Endothelial cell of umbilical vein (primary cell): ENCODE data around the gene TRNP1. TPM values are rescaled to one million over a fixed set of nuclear protein-coding genes. Genes with fewer than 3 reads are reported as not detected.

Experiments
- BruUV-seq: library from RNA; stranded (reverse); fragments of 400-500 nt; replicated peaks from 2 replicates; lab custom pipeline; 2021; lab: Mats Ljungman, UMichigan
- CTCF ChIA-PET: fragments of 300-600, 350-600 bp; sonication (Branson Sonifier 250); formaldehyde crosslinking; loops from one replicate; lab custom pipeline; 2021; ENCODE audit warnings: antibody characterized with exemption, inconsistent platforms; lab: Charles Lee
- POLR2A ChIA-PET: fragments of 300-600, 350-600 bp; sonication (Branson Sonifier 250); formaldehyde crosslinking; loops from one replicate; lab custom pipeline; 2021; ENCODE audit warnings: antibody characterized with exemption, inconsistent platforms; lab: Charles Lee
- DNase-seq: peaks from one replicate; pipeline ENCODE4 v3.0.0-alpha.2; 2011; ENCODE audit warnings: low read depth, low spot score
- FAIRE-seq: peaks from 2 replicates; lab custom pipeline; 2011; peaks lifted over from hg19 to GRCh38; lab: Jason Lieb, UNC
- H2AFZ ChIP-seq: 2 replicates; pipeline ENCODE4 v1.6.0; 2012; ENCODE audit warnings: low read depth, low read length, control low read depth, inconsistent platforms
- H3K27ac ChIP-seq: 2 replicates; pipeline ENCODE4 v1.5.1; 2011; ENCODE audit warnings: low read depth, mild to moderate bottlenecking, control low read depth, low read length, moderate library complexity; ENCODE audit not compliant: insufficient read depth
- H3K27me3 ChIP-seq, 2 experiments: 2 replicates each; pipeline versions ENCODE4 v1.6.0 to v1.6.1; 2011; ENCODE audit warnings: low read length in 2 of 2, mixed read lengths in 1 of 2; ENCODE audit not compliant: control insufficient read depth in 2 of 2, insufficient read depth in 2 of 2
- H3K36me3 ChIP-seq, 2 experiments: 2 replicates in 1 of 2; 3 replicates in 1 of 2; pipeline ENCODE4 v1.5.1; 2011; ENCODE audit warnings: low read length in 2 of 2, mild to moderate bottlenecking in 1 of 2, moderate library complexity in 1 of 2; ENCODE audit not compliant: control insufficient read depth in 2 of 2, insufficient read depth in 2 of 2; ENCODE audit errors: extremely low read depth in 1 of 2
- H3K4me1 ChIP-seq: 3 replicates; pipeline ENCODE4 v1.5.1; 2011; ENCODE audit warnings: mild to moderate bottlenecking, low read length; ENCODE audit not compliant: control insufficient read depth, insufficient read depth; ENCODE audit errors: extremely low read depth
- H3K4me2 ChIP-seq: 2 replicates; pipeline ENCODE4 v1.6.1; 2011; ENCODE audit warnings: low read length, control low read depth, mixed read lengths; ENCODE audit not compliant: insufficient read depth
- H3K4me3 ChIP-seq, 3 experiments: fragments of 200-600 bp in 1 of 3; sonication (generic), shearing (Covaris generic) in 1 of 3; replicated peaks in 1 of 3; 2 replicates each; pipeline ENCODE4 v1.5.1; 2011 to 2016; ENCODE audit warnings: control low read depth in 3 of 3, low read length in 3 of 3, mild to moderate bottlenecking in 2 of 3, inconsistent platforms in 1 of 3, low read depth in 1 of 3, moderate library complexity in 1 of 3; ENCODE audit not compliant: insufficient read depth in 1 of 3
- H3K79me2 ChIP-seq: 2 replicates; pipeline ENCODE4 v1.6.0; 2012; ENCODE audit warnings: low read length, inconsistent platforms; ENCODE audit not compliant: control insufficient read depth, insufficient read depth
- H3K9ac ChIP-seq: replicated peaks from 2 replicates; pipeline ENCODE3; 2011; ENCODE audit warnings: low read length, control low read depth; ENCODE audit not compliant: insufficient read depth; ENCODE audit errors: extremely low read depth
- H3K9me1 ChIP-seq: replicated peaks from 3 replicates; pipeline ENCODE4 v1.6.0; 2011; ENCODE audit warnings: mild to moderate bottlenecking, low read length; ENCODE audit not compliant: control insufficient read depth, insufficient read depth; ENCODE audit errors: extremely low read depth
- H3K9me3 ChIP-seq: replicated peaks from 2 replicates; pipeline ENCODE4 v1.5.1; 2012; ENCODE audit warnings: low read length, inconsistent platforms; ENCODE audit not compliant: control insufficient read depth, insufficient read depth
- H4K20me1 ChIP-seq: replicated peaks from 2 replicates; pipeline ENCODE3; 2011; ENCODE audit warnings: mild to moderate bottlenecking, low read length; ENCODE audit not compliant: control insufficient read depth, insufficient read depth; ENCODE audit errors: extremely low read depth
- EZH2 ChIP-seq: IDR thresholded peaks from 2 replicates; pipeline ENCODE4 v1.6.1; 2012; ENCODE audit warnings: borderline replicate concordance, low read depth, mild to moderate bottlenecking, moderate library complexity, low read length, inconsistent platforms; ENCODE audit not compliant: severe bottlenecking
- FOS ChIP-seq: IDR thresholded peaks from 2 replicates; pipeline ENCODE4 v1.6.1; 2011; ENCODE audit warnings: mild to moderate bottlenecking, low read length, moderate library complexity, borderline replicate concordance; ENCODE audit not compliant: insufficient read depth
- GATA2 ChIP-seq: IDR thresholded peaks from 2 replicates; pipeline ENCODE4 v1.7.0; 2011; ENCODE audit warnings: low read depth, mild to moderate bottlenecking, moderate library complexity, mixed read lengths, low read length; ENCODE audit not compliant: insufficient read length, insufficient read depth
- JUN ChIP-seq: IDR thresholded peaks from 2 replicates; pipeline ENCODE4 v1.6.1; 2011; ENCODE audit warnings: borderline replicate concordance, low read depth; ENCODE audit not compliant: insufficient read length, insufficient read depth
- MYC ChIP-seq: IDR thresholded peaks from one replicate; pipeline ENCODE4 v1.6.1; 2011; ENCODE audit warnings: mild to moderate bottlenecking, low read depth, low read length
- POLR2A ChIP-seq: IDR thresholded peaks from 2 replicates; pipeline ENCODE4 v1.6.1; 2012; ENCODE audit warnings: low read depth, mild to moderate bottlenecking, control low read depth, low read length
- POLR2AphosphoS5 ChIP-seq: IDR thresholded peaks from 2 replicates; pipeline ENCODE4 v1.6.1; 2012; ENCODE audit warnings: low read depth, mild to moderate bottlenecking, control low read depth, low read length, moderate library complexity; ENCODE audit not compliant: insufficient read depth
- dilution Hi-C: fragments of 300-500 bp; cut with MboI; formaldehyde crosslinking; loops from one replicate; pipeline ENCODE4 v1.15.0; 2019; ENCODE audit warnings: low sequenced_read_pairs; ENCODE audit not compliant: extremely low pct_ligation_motif_present
- intact Hi-C: fragments of 100-400 bp; cut with micrococcal nuclease; formaldehyde crosslinking; loops from one replicate; pipeline ENCODE4 v1.10.0; 2022
- polyA plus RNA-seq, 4 experiments: library from polyadenylated mRNA; depleted of rRNA in 3 of 4; stranded (reverse) in 3 of 4; unstranded in 1 of 4; fragments of >200 nt; gene quantifications; 2 replicates each; pipeline versions ENCODE4 v1.2.1 to v1.2.3, GENCODE V29; 2011 to 2012; ENCODE audit warnings: missing spikeins in 1 of 4
- total RNA-seq: library from RNA; stranded (reverse); gene quantifications from 2 replicates; pipeline ENCODE4 v1.2.3, GENCODE V29; 2021
- TF ChIP-seq, protein P1 (sequence below), 2 donors: IDR thresholded peaks; 1 replicate in 1 of 2; 2 replicates in 1 of 2; pipeline ENCODE4 v1.5.1; 2011; ENCODE audit warnings: low read length in 2 of 2, mild to moderate bottlenecking in 2 of 2, moderate library complexity in 2 of 2, control low read depth in 1 of 2, inconsistent platforms in 1 of 2, low read depth in 1 of 2; ENCODE audit not compliant: insufficient read depth in 1 of 2; ENCODE audit errors: extremely low read depth in 1 of 2
- TF ChIP-seq, protein P2 (sequence below): IDR thresholded peaks from 2 replicates; pipeline ENCODE4 v1.6.1; 2011; ENCODE audit not compliant: insufficient read depth, insufficient read length

TRNP1 gene
- total and polyA plus RNA-seq, 2 donors (not counting 3 experiments of a cell fraction or from before 2014, with no cell fraction given) = 5.9 to 20.5 TPM

GRCh38 chr1:26984291-26984690 is 9.2 kb upstream of the TRNP1 start:
- no peak overlapping the region for H3K27ac ChIP-seq
- H3K4me3 ChIP-seq = no peak overlapping the region
- dilution Hi-C loops = no loop called here
- H3K9ac ChIP-seq = no peak overlapping the region
- TF ChIP-seq, protein P1, sequence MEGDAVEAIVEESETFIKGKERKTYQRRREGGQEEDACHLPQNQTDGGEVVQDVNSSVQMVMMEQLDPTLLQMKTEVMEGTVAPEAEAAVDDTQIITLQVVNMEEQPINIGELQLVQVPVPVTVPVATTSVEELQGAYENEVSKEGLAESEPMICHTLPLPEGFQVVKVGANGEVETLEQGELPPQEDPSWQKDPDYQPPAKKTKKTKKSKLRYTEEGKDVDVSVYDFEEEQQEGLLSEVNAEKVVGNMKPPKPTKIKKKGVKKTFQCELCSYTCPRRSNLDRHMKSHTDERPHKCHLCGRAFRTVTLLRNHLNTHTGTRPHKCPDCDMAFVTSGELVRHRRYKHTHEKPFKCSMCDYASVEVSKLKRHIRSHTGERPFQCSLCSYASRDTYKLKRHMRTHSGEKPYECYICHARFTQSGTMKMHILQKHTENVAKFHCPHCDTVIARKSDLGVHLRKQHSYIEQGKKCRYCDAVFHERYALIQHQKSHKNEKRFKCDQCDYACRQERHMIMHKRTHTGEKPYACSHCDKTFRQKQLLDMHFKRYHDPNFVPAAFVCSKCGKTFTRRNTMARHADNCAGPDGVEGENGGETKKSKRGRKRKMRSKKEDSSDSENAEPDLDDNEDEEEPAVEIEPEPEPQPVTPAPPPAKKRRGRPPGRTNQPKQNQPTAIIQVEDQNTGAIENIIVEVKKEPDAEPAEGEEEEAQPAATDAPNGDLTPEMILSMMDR (IDR thresholded peaks at IDR 0.05; ENCODE audit: extremely low read depth in 1 of 2, insufficient read depth in 1 of 2, low read depth in 1 of 2, low read length in 2 of 2) = no peak
- TF ChIP-seq, protein P2, sequence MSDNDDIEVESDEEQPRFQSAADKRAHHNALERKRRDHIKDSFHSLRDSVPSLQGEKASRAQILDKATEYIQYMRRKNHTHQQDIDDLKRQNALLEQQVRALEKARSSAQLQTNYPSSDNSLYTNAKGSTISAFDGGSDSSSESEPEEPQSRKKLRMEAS = no peak
- TF ChIP-seq JUN (no peak), POLR2A (no peak), POLR2AphosphoS5 (no peak), EZH2 (no peak), FOS (no peak), MYC (no peak), GATA2 (no peak)
- H2AFZ ChIP-seq = no peak overlapping the region
- BruUV-seq = no TSS peak
- peaks cover 2 to 10% of the 10 kb centered on the region in 2 experiments for H3K27me3 ChIP-seq
- no peak for DNase-seq
- intact Hi-C loops = no loop called here
- H3K79me2 ChIP-seq = no peaks in the 10 kb centered on the region
- ChIA-PET CTCF (interaction anchor here (3.1 kb wide), 1 partner anchor 17 kb away, joined by 12 read pairs; no protein-coding TSS in a partner anchor), POLR2A (no interaction called here)
- H4K20me1 ChIP-seq = no peaks in the 10 kb centered on the region
- H3K4me1 ChIP-seq = no peaks in the 10 kb centered on the region
- H3K9me3 ChIP-seq = no peaks in the 10 kb centered on the region
- no peaks in the 10 kb centered on the region for H3K9me1 ChIP-seq
- no peaks in the 10 kb centered on the region for H3K36me3 ChIP-seq
- FAIRE-seq = no peak
- no peak overlapping the region for H3K4me2 ChIP-seq
